Measurements from ENCODE around the gene PID1.

PID1 gene

GRCh38 chr2:229257985-229258384 is 13.1 kb downstream of the PID1 start:
- DNase-seq = no peak

- no peak for DNase-seq
Measured at GRCh38 chr2:229256376-229256775, 14.7 kb downstream of the PID1 start.

- no peak for DNase-seq
Measured at GRCh38 chr2:229254206-229254605, 16.9 kb downstream of the PID1 start.

- no peak for DNase-seq
Measured at GRCh38 chr2:229252996-229253395, 18.1 kb downstream of the PID1 start.

GRCh38 chr2:229252280-229252679 is 18.8 kb downstream of the PID1 start:
- DNase-seq = no peak

- DNase-seq = no peak
Measured at GRCh38 chr2:229249536-229249935, 21.6 kb downstream of the PID1 start.

- no peak for DNase-seq
Measured at GRCh38 chr2:229246334-229246733, 24.8 kb downstream of the PID1 start.

- no peak for DNase-seq
Measured at GRCh38 chr2:229244975-229245374, 26.1 kb downstream of the PID1 start.

GRCh38 chr2:229243890-229244560 is 27.1 kb downstream of the PID1 start:
- no peak for DNase-seq

- DNase-seq = no peak
Measured at GRCh38 chr2:229240984-229241491, 30.0 kb downstream of the PID1 start.

GRCh38 chr2:229239021-229239420 is 32.1 kb downstream of the PID1 start:
- no peak for DNase-seq

- no peak for DNase-seq
Measured at GRCh38 chr2:229237270-229237669, 33.8 kb downstream of the PID1 start.

- no peak for DNase-seq
Measured at GRCh38 chr2:229235131-229235914, 35.8 kb downstream of the PID1 start.

- DNase-seq = no peak
Measured at GRCh38 chr2:229231885-229232284, 39.2 kb downstream of the PID1 start.

GRCh38 chr2:229231328-229231868 is 39.7 kb downstream of the PID1 start:
- DNase-seq = no peak

- no peak for DNase-seq
Measured at GRCh38 chr2:229230911-229231310, 40.2 kb downstream of the PID1 start.

GRCh38 chr2:229230256-229230655 is 40.8 kb downstream of the PID1 start:
- DNase-seq = no peak

- DNase-seq = no peak
Measured at GRCh38 chr2:229226382-229226781, 44.7 kb downstream of the PID1 start.

- no peak for DNase-seq
Measured at GRCh38 chr2:229223107-229223506, 48.0 kb downstream of the PID1 start.

- DNase-seq = no peak
Measured at GRCh38 chr2:229221641-229222040, 49.4 kb downstream of the PID1 start.

- no peak for DNase-seq
Measured at GRCh38 chr2:229220254-229220653, 50.8 kb downstream of the PID1 start.

- no peak for DNase-seq
Measured at GRCh38 chr2:229218329-229218921, 52.7 kb downstream of the PID1 start.

GRCh38 chr2:229212241-229212640 is 58.8 kb downstream of the PID1 start:
- DNase-seq = no peak

GRCh38 chr2:229210641-229211040 is 60.4 kb downstream of the PID1 start:
- DNase-seq = no peak

Measured in DMS153 (cell line).